GM18861 (cell line): Measurements from ENCODE around the gene PTPRM.

Experiments used
- ATAC-seq: cut with Tn5 transposase; IDR thresholded peaks from one replicate; pipeline ENCODE4 v1.9.1; 2021; ENCODE audit not compliant: unreplicated experiment

PTPRM gene

DNA sequence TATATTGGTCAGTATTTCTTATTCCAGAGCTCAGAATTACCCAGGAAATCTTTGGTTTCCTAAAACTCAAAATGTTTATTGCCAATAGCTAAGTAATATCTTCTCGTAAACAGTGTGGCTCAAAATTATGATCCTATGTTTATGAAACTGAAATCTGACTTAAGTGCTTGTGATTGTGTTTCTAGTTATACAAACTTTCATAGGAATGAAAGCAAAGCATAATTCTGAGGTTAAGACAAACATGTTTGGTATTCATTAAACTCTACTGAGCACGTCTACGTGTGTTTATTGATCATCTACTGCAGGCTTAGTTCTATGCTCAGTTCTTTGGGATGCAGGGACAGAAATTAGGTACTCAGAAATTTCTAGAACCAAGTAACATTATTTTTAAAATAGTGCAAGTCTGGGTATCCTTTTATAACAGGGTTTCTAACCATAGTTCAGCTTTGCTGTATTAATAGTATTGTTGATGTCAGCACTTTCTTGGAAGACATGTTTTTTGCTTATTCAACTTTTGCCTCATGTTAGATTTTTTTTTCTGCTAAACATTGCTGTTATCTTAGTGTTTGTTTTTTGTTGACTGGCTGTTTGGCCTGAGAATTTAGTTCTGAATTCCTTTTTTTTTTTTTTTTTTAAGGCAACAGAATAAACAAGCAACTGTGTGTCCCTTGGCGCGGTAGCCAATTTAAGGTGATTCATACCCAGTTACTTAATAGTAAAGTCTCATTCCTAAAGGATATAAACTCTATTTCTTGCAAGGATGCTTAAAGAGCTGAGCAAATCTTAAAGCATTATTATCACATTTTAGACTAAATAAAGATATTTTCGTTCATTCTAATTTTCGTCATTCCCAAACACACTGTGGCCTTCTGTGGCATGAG, 31.3 kb downstream of the PTPRM start:
- no peak for ATAC-seq

DNA sequence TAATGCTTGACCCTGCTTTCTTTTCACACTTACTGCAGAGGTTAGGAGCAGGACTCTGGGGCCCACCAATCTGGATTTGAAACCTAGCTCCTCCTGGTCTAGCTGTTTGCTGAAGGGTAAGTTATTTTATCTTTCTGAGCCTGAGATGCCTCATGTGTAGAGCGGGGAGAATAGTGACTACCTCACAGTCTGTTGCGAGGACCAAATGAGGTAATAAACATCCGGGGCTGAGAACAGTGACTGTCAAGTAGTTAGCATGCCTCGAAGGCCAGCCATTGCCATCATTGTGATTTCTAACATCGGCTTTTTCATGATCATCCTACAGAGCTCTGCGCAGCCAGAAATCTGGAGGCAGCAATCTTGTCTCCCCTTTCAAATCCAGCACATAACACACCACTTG, 32.9 kb downstream of the PTPRM start:
- ATAC-seq: no peak

DNA sequence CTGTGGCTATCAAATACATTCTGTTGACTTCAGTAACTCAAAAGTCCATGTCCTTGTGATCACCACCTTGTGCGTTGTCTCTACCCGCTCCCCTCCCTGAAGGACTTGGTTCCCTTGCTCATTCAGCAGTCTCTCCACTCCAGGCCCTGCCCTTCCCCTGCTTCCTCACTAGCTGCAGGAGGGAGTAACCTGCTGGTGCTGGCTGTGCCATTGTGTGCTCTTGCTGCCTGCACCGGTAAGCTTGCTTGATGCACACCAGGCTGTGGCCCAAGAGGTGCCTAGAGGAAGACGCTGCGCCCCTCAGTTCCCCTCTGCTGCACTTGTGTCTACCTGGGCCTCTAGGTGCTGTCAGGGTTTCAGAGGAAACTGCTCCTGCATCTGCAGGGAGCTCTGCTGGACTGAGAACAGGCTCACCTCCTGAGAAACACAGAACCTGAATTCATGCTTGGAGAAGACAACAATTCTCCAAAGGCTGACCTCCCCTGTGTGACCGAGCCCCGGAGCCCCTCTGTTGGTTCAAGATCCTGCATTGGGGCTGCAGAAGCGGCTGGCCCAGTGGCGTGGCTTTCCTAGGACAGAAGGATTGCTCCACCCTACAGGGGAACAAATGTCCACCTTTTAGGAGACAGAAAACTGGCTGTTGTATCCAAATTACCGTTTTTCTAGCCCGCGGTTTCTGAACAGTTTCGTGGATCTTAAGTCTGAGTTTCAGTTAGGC, 33.6 kb downstream of the PTPRM start:
- ATAC-seq: no peak

DNA sequence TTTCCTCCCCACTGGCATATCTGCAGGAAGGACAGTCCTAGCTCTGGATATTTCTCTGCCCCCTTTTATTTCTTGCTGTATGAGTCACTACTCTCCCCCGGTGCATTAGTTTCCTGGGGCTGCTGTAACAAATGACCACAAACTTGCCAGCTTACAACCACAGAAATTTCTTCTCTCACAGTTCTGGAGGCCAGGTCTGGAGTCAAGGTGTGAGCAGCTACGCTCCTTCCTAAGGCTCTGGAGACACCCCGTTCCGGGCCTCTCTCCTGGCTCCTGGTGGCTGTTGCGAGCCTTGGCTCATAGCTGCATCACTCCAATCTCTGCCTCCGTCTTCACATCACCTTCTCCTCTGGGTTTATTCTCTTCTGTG, 34.1 kb downstream of the PTPRM start:
- ATAC-seq: no peak

- no peak for ATAC-seq
Measured at GRCh38 chr18:7601936-7602335, 34.8 kb downstream of the PTPRM start.

DNA sequence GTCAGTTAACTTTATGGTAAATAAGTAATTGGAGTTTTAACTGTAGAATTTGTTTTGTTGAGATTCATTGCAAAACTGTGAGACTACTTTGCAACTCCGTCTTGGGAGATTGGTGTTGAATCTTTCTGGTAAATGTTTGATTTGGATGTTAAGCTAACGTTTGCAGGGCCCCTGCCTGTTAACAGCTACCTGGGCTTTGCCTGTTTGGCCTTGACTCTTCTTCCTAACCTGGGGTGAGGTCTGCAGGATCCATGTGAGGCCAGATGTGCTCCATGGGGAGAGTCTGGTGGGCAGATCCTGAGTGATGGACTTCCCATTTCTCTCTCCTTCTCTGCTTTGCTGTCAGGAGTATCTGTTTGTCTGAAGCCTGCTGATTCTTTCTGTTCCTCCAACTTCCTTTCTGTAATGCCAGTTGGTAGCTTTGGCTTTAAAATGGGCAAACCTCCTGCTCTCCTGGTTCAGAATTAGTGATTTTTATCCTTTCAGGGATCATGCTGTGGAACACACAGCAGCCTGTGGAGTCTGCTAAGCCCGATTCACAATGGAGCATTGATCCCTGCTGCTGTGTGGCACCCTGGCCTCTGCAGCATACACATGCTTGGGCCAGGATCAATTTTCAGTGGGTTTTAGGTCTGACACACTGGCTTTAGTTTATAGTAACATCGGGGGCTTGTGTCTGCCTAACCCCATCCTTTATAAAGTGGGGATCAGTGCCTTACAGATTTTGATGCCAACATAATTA, 36.3 kb downstream of the PTPRM start:
- no peak for ATAC-seq

DNA sequence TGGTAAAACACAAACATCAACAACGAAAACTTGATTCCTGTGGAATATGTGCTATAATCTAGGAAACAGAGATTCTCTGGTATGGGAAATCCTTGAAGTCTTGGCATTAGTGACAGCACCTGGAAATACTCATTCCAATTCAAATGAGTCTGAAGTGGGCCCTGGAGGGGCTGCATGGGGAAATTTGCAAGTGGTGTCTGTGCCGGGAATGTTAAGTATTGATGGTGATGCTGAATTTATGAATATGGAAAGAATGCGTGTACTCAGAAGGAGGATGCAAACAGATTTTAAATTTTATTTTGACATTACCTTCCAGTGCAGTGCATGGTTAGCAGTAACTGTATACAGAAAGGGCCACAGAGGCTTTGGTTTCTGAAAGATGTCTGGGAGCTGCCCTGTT, 37.2 kb downstream of the PTPRM start:
- ATAC-seq: no peak

DNA sequence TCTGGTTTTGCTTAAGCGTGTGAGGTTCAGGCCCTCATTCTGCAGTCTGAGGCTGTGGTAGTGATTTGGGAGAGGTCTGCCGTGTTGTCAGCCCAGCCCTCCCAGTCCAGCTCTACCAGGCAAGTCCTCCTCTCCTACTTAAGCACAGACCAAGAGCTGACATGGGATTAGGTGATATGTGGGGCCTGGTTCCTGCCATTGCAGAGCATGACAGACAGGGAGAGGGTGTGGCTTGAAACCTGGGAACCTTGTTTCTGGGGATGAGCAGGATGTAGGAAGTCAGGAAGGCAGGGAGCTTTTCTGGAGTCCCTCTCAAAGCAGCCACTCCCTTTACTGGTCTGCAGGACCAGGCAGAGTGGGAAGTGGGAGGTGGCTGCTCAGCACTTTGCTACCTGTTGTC, 38.6 kb downstream of the PTPRM start:
- ATAC-seq: no peak

DNA sequence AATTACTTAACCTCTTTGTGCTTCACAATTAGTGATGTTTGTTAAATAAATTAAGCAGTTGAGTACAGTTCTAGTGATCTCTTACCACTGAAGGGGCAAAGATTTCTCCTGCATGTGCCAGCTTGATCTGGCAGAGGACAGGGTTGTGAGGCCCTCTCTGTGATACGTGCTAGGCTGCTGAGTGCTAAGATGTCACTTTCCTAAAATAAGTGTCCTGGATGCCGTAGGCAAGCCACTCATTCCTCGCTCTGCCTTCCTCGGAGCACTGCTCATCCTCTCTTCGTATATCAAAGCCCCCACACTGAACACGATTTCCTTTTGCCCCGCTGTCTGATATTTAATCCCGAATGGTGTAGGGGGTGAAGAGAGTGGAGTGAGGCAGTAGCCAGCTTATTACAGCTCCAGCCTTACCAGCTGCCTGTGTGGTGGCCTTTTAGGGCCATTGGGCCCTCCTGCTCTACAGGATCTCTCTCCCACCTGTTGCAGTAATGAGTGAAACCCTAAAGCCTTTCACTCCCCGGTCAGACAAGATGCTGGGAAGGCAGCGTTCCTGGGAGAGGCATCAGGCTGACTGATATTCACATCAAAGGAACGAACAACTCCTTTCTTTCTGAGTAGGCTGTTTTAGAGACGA, 40.5 kb downstream of the PTPRM start:
- no peak for ATAC-seq

DNA sequence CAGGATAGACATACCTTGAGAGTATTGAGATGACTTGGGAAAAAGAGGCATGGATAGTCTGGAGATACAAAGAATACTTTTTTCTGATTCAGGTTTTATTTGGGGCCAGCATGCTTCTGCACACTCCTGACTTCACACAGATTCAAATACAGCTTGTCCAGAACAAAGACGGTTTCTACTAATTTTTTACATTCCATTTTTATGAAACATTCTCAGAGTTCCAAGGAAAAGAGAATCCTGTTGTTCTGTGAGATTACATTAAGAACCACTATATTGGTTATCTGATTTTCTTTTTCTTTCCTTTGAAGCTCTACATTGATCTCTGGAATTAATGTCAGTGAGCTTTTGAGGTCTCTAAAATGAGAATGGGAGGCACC, 41.0 kb downstream of the PTPRM start:
- no peak for ATAC-seq

DNA sequence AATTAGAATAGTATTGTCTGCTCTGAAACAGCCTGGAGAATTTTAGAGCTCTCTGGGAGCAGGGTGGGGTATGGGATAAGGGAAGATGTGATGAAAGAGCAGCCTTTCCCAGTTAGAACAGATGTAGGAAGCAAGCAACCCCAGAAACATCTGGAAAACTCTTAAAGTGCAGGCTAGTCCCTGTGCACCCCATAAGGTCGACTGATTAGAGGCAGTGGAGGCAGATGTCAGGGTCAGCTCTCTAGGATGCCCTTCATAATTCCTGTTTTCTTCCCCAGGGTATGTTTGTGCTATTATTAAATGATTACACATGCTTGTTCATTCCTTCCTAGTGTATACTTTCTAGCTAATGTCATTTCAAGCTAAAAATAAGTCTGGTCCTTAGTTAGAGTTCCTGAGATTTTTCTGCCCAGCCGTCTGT, 41.7 kb downstream of the PTPRM start:
- ATAC-seq: no peak

- ATAC-seq: no peak
Measured at GRCh38 chr18:7609617-7610016, 42.5 kb downstream of the PTPRM start.

DNA sequence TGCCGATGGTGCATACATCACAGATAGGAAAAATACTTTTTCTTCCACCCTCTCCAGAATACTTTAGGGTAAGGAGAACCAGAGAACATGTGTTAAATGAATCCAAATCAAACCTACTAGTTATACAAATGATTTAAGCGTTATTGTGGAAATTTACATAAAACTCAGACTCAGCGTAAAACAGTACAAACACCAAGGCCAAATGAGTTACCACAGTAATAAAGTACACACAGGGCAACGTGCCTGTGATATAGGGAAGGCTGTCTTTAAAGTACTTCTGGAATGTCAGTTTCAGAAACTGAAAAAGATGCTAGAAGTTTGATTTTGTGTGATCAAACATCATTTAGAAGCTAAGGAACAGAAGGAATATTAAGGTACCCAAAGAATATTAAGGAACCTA, 46.9 kb downstream of the PTPRM start:
- ATAC-seq: no peak

- ATAC-seq: no peak
Measured at GRCh38 chr18:7615840-7616239, 48.7 kb downstream of the PTPRM start.

DNA sequence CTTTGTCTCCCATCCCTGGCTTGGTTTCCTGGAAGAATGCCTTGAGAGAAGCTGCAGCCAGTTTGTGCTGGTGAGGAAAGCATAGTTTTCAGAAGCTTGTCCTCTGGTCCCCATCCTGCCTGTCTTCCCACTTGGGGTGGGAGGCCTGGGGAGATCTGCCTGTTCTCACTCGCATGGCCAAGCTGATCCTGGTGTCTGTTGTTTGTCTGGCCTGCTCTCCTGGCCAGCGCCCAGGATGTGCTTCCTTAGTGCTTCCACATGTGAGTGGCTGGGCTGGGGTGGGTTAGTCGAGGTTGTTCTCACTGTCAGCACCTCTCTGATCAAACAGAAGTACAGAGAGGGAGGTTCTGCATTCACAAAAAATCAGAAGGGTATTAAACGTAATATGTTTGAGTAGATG, 49.5 kb downstream of the PTPRM start:
- no peak for ATAC-seq

DNA sequence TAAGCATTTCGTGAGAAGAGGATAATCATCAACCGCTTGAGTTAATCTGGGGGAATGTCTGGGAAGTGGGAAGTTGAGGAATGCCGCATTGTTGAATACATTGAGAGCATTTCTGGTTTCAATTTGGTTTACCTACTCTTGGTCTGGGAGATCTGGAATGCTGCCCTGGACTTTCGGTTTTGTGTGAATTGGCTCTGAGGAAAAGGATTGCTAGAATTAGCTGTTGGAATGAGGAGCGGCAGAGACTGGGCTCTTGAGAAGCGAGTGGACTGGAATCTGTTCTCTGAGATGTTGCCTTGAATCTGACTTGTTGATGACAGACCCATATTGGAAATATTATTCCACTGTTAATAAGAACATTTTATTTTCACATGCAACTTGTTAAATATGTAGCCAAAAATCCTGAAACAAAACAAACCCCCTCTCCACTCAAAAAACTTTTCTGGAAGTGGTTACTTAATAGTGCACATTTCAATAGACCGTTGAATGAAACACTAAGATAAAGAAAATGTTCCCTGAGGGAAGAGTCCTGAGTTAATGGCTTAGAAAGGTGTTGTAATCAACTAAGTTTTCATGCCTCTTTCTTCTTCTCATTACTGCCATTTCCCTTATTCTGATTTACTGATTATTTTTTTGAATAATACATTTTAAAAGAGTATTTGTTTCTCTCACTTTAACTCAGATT, 50.8 kb downstream of the PTPRM start:
- no peak for ATAC-seq

GRCh38 chr18:7618891-7619442, 51.9 kb downstream of the PTPRM start:
- ATAC-seq: no peak

- ATAC-seq: no peak
Measured at GRCh38 chr18:7619676-7620075, 52.6 kb downstream of the PTPRM start.

GRCh38 chr18:7622721-7623120, 55.6 kb downstream of the PTPRM start:
- ATAC-seq: no peak

DNA sequence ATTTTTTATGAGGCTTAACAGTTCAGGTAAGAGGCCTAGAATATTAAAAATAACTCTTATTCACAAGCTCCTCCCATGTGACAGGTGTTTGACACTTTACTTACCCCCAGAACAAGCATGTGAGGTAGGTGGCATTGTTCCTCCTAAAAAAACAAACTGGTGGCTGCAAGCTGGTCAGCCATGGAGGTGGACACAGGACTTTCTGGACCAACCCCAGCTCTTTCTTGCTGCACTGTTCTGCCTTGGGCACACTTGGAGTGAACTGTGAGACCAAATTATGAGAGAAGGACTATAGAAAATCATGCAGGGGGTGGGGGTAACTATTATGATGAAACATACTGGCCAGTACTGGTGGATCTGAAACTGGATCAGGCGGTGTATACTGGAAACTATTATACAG, 56.6 kb downstream of the PTPRM start:
- ATAC-seq: no peak

- ATAC-seq: no peak
Measured at GRCh38 chr18:7624697-7625096, 57.6 kb downstream of the PTPRM start.
